Muscle layer of duodenum (tissue), 2 donors: ENCODE measurements around the gene MYH16.

Experiments
- H3K27ac ChIP-seq: one replicate; pipeline ENCODE4 v1.7.0; 2013; ENCODE audit warnings: mild to moderate bottlenecking, low read length
- H3K27me3 ChIP-seq: one replicate; pipeline ENCODE4 v1.7.0; 2013; ENCODE audit warnings: low read depth, mild to moderate bottlenecking, control low read depth, low read length
- H3K36me3 ChIP-seq, 2 donors: one replicate each; pipeline ENCODE4 v1.7.0; 2013; ENCODE audit warnings: low read length in 2 of 2, control low read depth in 1 of 2, mild to moderate bottlenecking in 1 of 2; ENCODE audit not compliant: insufficient read depth in 2 of 2, control insufficient read depth in 1 of 2
- H3K4me1 ChIP-seq, 2 donors: one replicate each; pipeline ENCODE4 v1.7.0; 2013; ENCODE audit warnings: low read length in 2 of 2, mild to moderate bottlenecking in 2 of 2, control low read depth in 1 of 2, moderate library complexity in 1 of 2; ENCODE audit not compliant: insufficient read depth in 2 of 2, control insufficient read depth in 1 of 2
- H3K4me3 ChIP-seq, 2 donors: one replicate each; pipeline ENCODE4 v1.7.0; 2013; ENCODE audit warnings: low read length in 2 of 2, low read depth in 1 of 2, mild to moderate bottlenecking in 1 of 2
- H3K9me3 ChIP-seq, 2 donors: one replicate each; pipeline ENCODE4 v1.7.0; 2013; ENCODE audit warnings: low read length in 2 of 2, control low read depth in 1 of 2, mild to moderate bottlenecking in 1 of 2; ENCODE audit not compliant: control insufficient read depth in 1 of 2
- donor health status: healthy.

MYH16 gene

DNA sequence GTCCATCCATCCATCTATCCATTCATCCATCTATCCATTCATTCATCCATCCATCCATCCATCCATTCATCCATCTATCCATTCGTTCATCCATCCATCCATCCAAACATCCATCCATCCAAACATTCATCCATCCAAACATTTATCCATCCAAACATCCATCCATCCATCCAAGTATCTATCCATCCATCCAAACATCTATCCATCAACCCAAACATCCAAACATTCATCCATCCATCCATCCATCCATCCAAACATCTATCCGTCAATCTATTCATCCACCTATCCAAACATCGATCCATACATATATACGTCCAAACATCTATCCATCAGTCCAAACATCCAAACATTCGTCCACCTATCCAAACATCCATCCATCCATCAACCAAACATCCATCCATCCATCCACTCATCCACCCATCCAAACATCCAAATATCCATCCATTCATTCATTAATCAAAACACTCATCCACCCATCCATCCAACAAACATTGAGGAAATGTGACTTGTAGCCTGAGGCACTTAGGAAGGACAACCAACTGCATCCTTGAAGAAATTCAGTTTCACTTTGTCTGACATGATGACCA, 28.8 kb upstream of the MYH16 start:
- Histone ChIP-seq H3K27ac (no peak overlapping the region), H3K36me3 (no peaks in the 10 kb centered on the region), H3K4me3 (no peak overlapping the region), H3K9me3 (no peaks in the 10 kb centered on the region), H3K4me1 (no peaks in the 10 kb centered on the region), H3K27me3 (no peaks in the 10 kb centered on the region)

DNA sequence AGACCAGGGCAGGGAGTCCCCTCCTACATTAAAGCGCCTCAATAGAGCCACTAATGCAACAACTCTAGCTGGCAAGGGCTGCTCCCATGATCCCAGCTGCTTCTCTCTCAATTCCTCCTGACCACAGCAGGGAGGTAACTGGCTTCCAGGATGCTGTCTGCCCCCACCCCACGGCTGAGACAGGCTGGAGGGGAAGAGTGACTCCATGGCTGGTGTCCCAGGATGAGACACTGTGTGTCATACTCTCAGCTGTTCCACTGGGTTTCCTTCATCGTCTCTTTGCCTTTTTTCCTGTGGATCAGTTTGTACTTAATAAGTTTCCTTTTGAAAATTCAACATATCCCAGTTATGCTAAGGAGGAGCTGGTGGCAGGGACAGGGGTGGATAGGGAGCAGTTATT, 27.7 kb upstream of the MYH16 start:
- no peak overlapping the region for H3K4me3 ChIP-seq
- H3K27me3 ChIP-seq: no peaks in the 10 kb centered on the region
- H3K36me3 ChIP-seq: no peaks in the 10 kb centered on the region
- H3K4me1 ChIP-seq: no peaks in the 10 kb centered on the region
- no peaks in the 10 kb centered on the region for H3K9me3 ChIP-seq
- no peak overlapping the region for H3K27ac ChIP-seq

DNA sequence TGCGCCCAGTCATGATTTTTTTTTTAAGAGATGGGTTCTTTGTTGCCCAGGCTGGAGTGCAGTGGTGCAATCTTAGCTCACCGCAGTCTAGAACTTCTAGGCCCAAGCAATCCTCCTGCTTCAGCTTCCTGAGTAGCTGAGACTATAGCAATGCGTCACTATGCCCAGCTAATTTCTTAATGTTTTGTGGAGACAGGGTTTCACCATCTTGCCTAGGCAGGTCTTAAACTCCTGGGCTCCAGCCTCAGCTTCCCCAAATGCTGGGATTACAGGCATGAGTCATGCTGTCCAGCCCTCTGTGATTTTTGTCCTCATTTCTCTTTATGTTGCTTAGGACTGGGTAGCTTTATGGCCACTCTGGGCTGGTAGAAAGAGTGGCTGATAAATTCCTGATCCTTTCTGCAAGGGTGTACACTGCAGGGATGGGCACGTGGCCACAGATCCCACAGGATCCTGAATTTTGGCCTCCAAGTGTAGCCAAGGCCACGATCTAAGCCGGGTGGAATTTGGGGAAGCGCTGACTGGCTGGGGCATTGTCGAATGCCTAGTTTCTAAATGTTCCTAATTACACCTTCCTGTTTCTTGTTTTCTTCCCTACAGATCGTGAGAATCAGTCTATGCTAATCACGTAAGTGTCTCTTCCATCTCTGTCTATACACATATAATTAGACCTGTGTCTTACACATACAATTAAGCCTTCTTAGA, 24.1 kb upstream of the MYH16 start:
- Histone ChIP-seq H3K4me3 (no peak overlapping the region), H3K27ac (no peak overlapping the region), H3K27me3 (no peaks in the 10 kb centered on the region)

DNA sequence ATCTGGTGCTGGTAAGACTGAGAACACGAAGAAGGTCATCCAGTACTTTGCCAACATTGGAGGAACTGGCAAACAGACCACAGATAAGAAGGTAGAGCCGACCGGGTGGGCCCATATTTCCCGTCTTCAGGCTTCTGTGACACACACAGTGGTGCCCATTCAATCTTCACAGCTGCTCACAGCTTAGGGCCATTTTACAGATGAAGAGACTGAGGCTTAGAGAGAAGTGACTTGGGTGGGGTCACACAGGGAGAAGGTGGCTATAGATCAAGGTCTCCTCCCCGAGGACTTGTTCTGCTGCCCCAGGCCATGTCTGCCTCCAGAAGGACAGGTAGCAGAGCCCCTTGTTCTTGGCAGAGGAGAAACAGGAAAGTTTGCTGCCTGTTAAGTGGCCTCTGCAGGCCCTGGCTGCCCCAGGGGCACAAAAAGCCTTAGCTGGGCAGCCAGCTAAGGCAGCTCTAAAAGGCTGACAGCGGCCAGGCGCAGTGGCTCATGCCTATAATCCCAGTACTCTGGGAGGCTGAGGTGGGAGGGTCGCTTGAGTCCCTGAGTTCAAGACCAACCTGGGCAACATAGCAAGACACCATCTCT, 22.6 kb upstream of the MYH16 start:
- Histone ChIP-seq H3K36me3 (no peaks in the 10 kb centered on the region), H3K4me1 (no peaks in the 10 kb centered on the region), H3K9me3 (no peaks in the 10 kb centered on the region), H3K4me3 (no peak overlapping the region), H3K27me3 (no peaks in the 10 kb centered on the region), H3K27ac (no peak overlapping the region)

More for the DNA sequence above, 24.1 kb upstream of the MYH16 start:
- Histone ChIP-seq H3K9me3 (no peaks in the 10 kb centered on the region), H3K4me1 (no peaks in the 10 kb centered on the region), H3K36me3 (no peaks in the 10 kb centered on the region)

DNA sequence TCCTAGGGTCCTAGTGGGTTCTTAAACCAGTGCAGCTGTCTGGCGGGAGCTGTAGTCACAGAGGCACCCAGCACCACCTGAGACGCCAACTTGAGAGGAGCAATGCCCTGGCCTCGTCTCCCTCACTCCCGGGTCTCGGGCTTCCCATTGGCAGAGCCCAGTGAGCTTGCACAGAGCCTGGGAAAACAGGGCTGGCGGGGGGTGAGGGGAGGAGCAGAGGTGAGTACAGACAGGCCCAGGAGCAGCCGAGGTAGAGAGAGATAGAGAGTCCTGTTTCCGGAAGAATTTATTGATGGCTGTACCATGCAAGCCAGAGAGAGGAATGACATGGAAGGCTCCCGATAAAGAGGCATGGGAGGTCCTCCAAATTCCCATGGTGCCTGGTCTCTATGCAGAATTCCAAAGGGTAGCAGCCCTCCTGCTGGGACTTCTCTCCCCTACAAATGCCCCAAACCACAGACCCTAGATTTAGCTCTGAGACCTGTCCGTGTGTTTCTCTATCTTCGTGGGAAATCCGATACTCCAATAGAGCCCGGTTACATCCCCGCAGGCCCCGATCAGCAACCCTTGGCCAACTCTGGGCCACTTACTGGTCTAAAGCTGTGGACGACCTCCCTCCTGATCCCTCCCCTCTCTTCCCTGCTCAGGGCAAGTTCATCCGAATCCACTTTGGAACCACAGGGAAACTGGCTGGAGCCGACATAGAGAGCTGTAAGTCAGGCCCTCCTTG, 20.3 kb upstream of the MYH16 start:
- no peak overlapping the region for H3K27ac ChIP-seq
- no peaks in the 10 kb centered on the region for H3K27me3 ChIP-seq
- H3K9me3 ChIP-seq: no peaks in the 10 kb centered on the region
- H3K4me3 ChIP-seq: no peak overlapping the region
- H3K36me3 ChIP-seq: no peaks in the 10 kb centered on the region
- H3K4me1 ChIP-seq: no peaks in the 10 kb centered on the region

DNA sequence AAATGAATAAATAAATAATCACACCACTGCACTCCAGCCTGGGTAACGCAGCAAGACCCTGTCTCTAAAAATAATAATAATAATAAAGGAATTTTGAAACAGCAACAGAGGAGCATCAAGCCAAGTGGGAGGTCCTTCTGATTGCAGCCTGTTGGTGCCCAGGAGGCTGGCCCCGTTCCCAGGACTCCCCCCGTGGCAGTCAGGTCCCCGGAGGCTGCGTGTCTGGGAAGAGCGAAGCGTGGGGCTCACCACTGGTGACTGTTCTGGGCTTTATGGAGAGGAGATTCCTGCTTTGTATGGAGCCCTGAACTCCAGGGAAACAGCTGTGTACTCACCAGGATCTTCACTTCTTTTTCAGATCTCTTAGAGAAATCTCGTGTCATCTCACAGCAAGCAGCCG, 19.3 kb upstream of the MYH16 start:
- no peaks in the 10 kb centered on the region for H3K27me3 ChIP-seq
- no peak overlapping the region for H3K4me3 ChIP-seq
- no peaks in the 10 kb centered on the region for H3K36me3 ChIP-seq
- H3K27ac ChIP-seq: no peak overlapping the region
- H3K9me3 ChIP-seq: no peaks in the 10 kb centered on the region
- no peaks in the 10 kb centered on the region for H3K4me1 ChIP-seq

DNA sequence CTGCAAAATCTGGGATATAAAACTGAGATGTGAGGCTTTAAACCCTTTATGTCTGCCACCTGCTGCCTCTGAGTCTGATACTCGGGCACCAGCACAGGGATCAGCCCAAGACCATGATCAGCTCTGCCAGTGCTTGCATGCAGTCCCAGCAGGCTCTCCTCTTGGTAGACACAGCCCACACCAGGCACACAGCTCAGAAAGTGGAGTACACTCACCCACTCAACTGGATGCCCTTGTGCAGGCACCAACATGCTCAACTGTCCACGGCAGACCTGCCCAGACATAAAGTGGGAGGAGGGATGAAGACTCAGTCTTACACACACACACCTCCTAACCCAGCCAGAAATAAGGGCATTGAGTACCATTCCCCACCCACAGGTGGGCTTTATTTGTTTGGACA, 18.2 kb upstream of the MYH16 start:
- H3K4me1 ChIP-seq: no peaks in the 10 kb centered on the region
- no peaks in the 10 kb centered on the region for H3K9me3 ChIP-seq
- no peak overlapping the region for H3K27ac ChIP-seq
- no peak overlapping the region for H3K4me3 ChIP-seq
- no peaks in the 10 kb centered on the region for H3K36me3 ChIP-seq
- H3K27me3 ChIP-seq: no peaks in the 10 kb centered on the region

DNA sequence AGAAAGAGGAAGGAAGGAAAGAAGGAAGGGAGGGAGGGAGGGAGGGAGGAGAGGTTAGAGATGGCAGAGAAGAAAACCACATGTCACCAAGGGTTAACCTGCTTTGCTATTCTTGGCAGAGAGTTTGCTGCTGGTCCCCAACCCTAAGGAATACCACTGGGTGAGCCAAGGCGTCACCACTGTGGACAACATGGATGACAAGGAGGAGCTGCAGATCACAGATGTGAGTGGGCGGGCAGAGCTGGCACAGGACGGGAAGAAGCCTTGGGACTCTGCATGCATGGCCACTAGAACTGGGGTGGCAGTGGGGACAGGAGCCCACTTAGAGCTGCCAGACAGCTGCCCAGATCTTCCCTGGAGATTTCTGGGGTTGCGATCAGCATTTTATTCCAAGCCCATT, 17.2 kb upstream of the MYH16 start:
- Histone ChIP-seq H3K27ac (no peak overlapping the region), H3K4me3 (no peak overlapping the region), H3K9me3 (no peaks in the 10 kb centered on the region), H3K4me1 (no peaks in the 10 kb centered on the region), H3K36me3 (no peaks in the 10 kb centered on the region), H3K27me3 (no peaks in the 10 kb centered on the region)

DNA sequence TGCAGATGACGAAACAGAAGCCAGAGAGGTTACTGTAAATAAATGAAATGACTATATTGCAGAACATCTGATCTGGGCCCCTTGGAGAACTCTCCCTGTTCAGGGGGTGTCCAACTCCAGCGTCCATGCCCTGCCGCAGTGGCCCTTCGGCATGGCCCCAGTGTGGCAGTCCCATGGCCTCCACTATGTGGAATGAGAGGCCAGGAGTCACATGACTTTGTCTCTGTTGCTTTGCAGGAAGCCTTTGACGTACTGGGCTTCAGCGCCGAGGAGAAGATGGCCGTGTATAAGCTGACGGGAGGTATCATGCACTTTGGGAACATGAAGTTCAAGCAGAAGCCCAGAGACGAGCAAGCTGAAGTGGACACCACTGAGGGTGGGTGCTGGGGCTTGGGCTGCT, 15.6 kb upstream of the MYH16 start:
- Histone ChIP-seq H3K9me3 (no peaks in the 10 kb centered on the region), H3K27ac (no peak overlapping the region)

DNA sequence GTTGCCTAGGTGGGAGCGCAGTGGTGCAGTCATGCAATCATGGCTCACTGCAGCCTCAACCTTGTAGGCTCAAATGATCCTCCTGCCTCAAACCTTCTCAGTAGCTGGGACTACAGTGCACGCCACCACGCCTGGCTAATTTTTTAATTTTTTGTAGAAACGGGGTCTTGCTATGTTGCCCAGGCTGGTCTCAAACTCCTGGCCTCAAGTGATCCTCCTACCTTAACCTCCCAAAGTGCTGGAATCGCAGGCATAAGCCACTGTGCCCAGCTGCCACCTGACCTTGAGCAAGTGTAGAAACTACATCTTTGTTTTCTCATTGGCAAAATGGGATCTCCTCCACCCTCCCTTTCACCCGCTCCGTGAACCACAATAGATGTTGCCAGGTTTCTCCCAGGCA, 15.0 kb upstream of the MYH16 start:
- H3K9me3 ChIP-seq: no peaks in the 10 kb centered on the region
- H3K36me3 ChIP-seq: no peaks in the 10 kb centered on the region
- no peak overlapping the region for H3K27ac ChIP-seq
- H3K4me3 ChIP-seq: no peak overlapping the region
- no peaks in the 10 kb centered on the region for H3K4me1 ChIP-seq
- no peaks in the 10 kb centered on the region for H3K27me3 ChIP-seq

More for the DNA sequence above, 15.6 kb upstream of the MYH16 start:
- H3K4me1 ChIP-seq: no peaks in the 10 kb centered on the region
- no peak overlapping the region for H3K4me3 ChIP-seq
- no peaks in the 10 kb centered on the region for H3K36me3 ChIP-seq
- H3K27me3 ChIP-seq: no peaks in the 10 kb centered on the region

DNA sequence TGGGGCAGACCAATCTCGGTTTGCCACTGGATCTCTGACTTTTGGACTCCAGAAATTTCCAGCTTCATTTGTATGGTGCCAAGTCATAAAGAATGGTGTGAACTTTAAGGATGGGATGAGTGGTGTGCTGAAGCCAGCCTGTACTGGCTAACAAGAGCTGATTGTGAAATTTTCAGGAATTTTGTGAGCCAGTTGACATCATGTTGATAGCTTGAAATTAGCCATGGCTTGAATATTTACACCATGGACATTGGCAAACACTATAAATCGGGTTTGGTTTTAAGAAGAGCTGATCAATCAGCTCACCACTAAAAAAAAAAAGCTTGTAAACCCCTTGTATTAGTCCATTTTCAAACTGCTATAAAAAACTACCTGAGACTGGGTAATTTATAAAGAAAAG, 14.1 kb upstream of the MYH16 start:
- Histone ChIP-seq H3K9me3 (no peaks in the 10 kb centered on the region), H3K27me3 (no peaks in the 10 kb centered on the region), H3K36me3 (no peaks in the 10 kb centered on the region), H3K27ac (no peak overlapping the region), H3K4me3 (no peak overlapping the region), H3K4me1 (no peaks in the 10 kb centered on the region)
